GM18502 (cell line): ENCODE measurements around the gene BOLA2B.

Source experiments
- ATAC-seq: cut with Tn5 transposase; IDR thresholded peaks from one replicate; pipeline ENCODE4 v1.9.1; 2021; ENCODE audit warnings: mild to moderate bottlenecking; ENCODE audit not compliant: unreplicated experiment, poor library complexity

Gene BOLA2B

DNA sequence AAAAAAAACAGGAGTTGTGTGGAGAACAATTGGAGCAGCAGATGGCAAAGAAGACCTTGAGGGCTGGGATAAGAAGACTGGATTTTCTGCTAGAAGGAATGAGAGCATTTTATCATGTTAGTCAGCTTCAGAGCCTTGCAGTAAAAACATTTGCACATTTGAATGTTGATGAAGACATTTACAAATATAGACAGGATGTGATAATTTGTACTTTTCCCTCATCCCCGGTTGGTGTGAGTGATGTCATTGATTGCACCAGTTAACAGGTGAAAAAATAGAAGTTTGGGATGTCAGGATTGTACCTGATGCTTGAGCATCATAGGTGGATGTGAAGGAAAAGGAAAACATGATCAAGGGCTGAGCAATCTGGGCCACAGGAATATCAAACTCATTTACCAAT lies 47.8 kb downstream of the BOLA2B start:
- no peak for ATAC-seq

DNA sequence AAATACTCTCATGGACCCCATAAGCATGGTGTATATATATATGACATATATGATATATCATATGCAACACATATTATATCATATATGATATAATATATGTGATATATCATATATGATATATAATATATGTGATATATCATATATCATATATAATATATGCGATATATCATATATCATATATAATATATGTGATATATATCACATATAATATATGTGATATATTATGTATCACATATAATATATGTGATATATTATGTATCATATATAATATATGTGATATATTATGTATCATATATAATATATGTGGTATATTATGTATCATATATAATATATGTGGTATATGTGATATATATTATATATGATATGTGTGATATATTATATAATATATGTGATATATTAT lies 48.5 kb downstream of the BOLA2B start:
- ATAC-seq = no peak

DNA sequence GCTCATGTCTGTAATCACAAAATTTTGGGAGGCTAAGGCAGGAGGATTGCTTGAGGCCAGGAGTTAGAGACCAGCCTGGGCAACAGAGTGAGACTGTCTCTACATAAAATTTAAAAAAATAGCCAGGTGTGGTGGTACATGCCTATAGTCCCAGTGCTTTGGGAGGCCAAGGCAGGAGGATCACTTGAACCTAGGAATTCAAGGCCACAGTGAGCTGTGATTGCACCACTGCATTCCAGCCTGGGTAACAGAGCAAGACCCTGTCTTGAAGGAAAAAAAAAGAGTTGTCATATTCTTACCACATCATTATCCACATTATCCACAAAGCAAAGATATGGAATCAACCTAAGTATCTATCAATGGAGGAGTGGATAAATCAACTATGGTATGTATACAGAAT lies 49.4 kb downstream of the BOLA2B start:
- no peak for ATAC-seq

DNA sequence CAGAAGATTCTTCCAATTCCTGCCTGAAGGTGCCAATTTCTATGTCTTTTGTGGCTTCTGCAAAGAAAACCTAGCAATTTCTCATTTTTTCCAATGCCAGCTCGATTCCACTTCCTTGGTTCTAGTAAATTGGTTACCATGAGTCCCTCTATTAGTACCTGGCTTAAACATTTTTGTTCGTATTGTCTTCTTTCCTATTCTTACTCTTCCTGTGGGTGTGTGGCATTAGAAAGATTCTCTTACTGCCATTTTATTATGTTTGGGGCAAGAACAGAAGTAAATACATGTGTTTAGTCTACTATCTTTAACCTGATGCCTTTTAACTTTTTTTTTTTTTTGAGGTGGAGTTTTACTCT lies 50.1 kb downstream of the BOLA2B start:
- no peak for ATAC-seq
